Liver (tissue), 9 donors: ENCODE results near the gene OLFML2A. TPM values are rescaled to one million over a fixed set of nuclear protein-coding genes. Genes with fewer than 3 reads are reported as not detected.

Experiments used
- DNase-seq: peaks from one replicate; pipeline ENCODE4 v3.0.0-alpha.2; 2017; ENCODE audit warnings: low spot score
- H3K27ac ChIP-seq, 2 donors: one replicate each; pipeline ENCODE4 v1.7.0; 2013; ENCODE audit warnings: inconsistent platforms in 2 of 2, low read length in 2 of 2, control low read depth in 1 of 2, low read depth in 1 of 2, mild to moderate bottlenecking in 1 of 2
- H3K27me3 ChIP-seq, 4 donors: one replicate each; pipeline versions ENCODE4 v1.6.1 to v1.7.0; 2013; ENCODE audit warnings: low read length in 3 of 4, inconsistent platforms in 1 of 4, mild to moderate bottlenecking in 1 of 4, moderate library complexity in 1 of 4; ENCODE audit not compliant: control insufficient read depth in 4 of 4, insufficient read depth in 4 of 4
- H3K36me3 ChIP-seq, 4 donors: one replicate each; pipeline versions ENCODE4 v1.6.1 to v1.7.0; 2013; ENCODE audit warnings: low read length in 3 of 4, mild to moderate bottlenecking in 3 of 4, low read depth in 1 of 4, moderate library complexity in 1 of 4; ENCODE audit not compliant: control insufficient read depth in 4 of 4, insufficient read depth in 3 of 4
- H3K4me1 ChIP-seq, 4 donors: one replicate each; pipeline versions ENCODE4 v1.6.1 to v1.7.0; 2013; ENCODE audit warnings: low read length in 3 of 4, mild to moderate bottlenecking in 3 of 4, moderate library complexity in 1 of 4; ENCODE audit not compliant: control insufficient read depth in 4 of 4, insufficient read depth in 4 of 4
- H3K4me3 ChIP-seq, 3 donors: one replicate each; pipeline versions ENCODE4 v1.6.1 to v1.7.0; 2013; ENCODE audit warnings: low read length in 3 of 3, control low read depth in 1 of 3, low read depth in 1 of 3, mild to moderate bottlenecking in 1 of 3
- H3K9ac ChIP-seq, 2 donors: one replicate each; pipeline ENCODE4 v1.7.0; 2013; ENCODE audit warnings: low read length in 2 of 2, mild to moderate bottlenecking in 2 of 2, moderate library complexity in 2 of 2, control low read depth in 1 of 2, low read depth in 1 of 2
- H3K9me3 ChIP-seq, 4 donors: one replicate each; pipeline versions ENCODE4 v1.6.1 to v1.7.0; 2013; ENCODE audit warnings: low read length in 3 of 4; ENCODE audit not compliant: control insufficient read depth in 4 of 4
- ATF3 ChIP-seq: IDR thresholded peaks from 2 replicates; pipeline ENCODE4 v1.6.1; 2016; ENCODE audit warnings: antibody characterized with exemption
- CTCF ChIP-seq: fragments of 150-350 bp; IDR thresholded peaks from 2 replicates; pipeline ENCODE4 v1.5.1; 2017; ENCODE audit warnings: improper control_type of control experiment, low read depth, low read length; ENCODE audit not compliant: missing input control
- EGR1 ChIP-seq, 2 donors: IDR thresholded peaks; 2 replicates each; pipeline ENCODE4 v1.6.1; 2016 to 2018; ENCODE audit warnings: antibody characterized with exemption in 2 of 2, low read depth in 2 of 2
- FOXA1 ChIP-seq: IDR thresholded peaks from 2 replicates; pipeline ENCODE4 v1.6.1; 2016; ENCODE audit warnings: antibody characterized with exemption
- FOXA2 ChIP-seq: IDR thresholded peaks from 2 replicates; pipeline ENCODE4 v1.6.1; 2016; ENCODE audit warnings: antibody characterized with exemption
- GABPA ChIP-seq, 2 donors: IDR thresholded peaks in 1 of 2; conservative IDR thresholded peaks in 1 of 2; 2 replicates each; pipeline ENCODE4 v1.6.1; 2016; ENCODE audit warnings: antibody characterized with exemption in 2 of 2, mild to moderate bottlenecking in 1 of 2, moderate library complexity in 1 of 2
- HNF4A ChIP-seq, 2 donors: conservative IDR thresholded peaks; 2 replicates each; pipeline ENCODE4 v1.6.1; 2016; ENCODE audit warnings: antibody characterized with exemption in 2 of 2, mild to moderate bottlenecking in 2 of 2
- HNF4G ChIP-seq: IDR thresholded peaks from 2 replicates; pipeline ENCODE4 v1.6.1; 2016; ENCODE audit warnings: antibody characterized with exemption
- JUND ChIP-seq, 2 donors: IDR thresholded peaks; 2 replicates each; pipeline ENCODE4 v1.6.1; 2016; ENCODE audit warnings: antibody characterized with exemption in 2 of 2
- MAX ChIP-seq: IDR thresholded peaks from 2 replicates; pipeline ENCODE4 v1.6.1; 2016; ENCODE audit warnings: antibody characterized with exemption
- NR2F2 ChIP-seq: IDR thresholded peaks from 2 replicates; pipeline ENCODE4 v1.6.1; 2016; ENCODE audit warnings: antibody characterized with exemption
- RAD21 ChIP-seq, 2 donors: IDR thresholded peaks; 2 replicates each; pipeline ENCODE4 v1.6.1; 2016; ENCODE audit warnings: antibody characterized with exemption in 2 of 2, mild to moderate bottlenecking in 2 of 2
- REST ChIP-seq: IDR thresholded peaks from 2 replicates; pipeline ENCODE4 v1.6.1; 2016; ENCODE audit warnings: antibody characterized with exemption, mild to moderate bottlenecking
- RXRA ChIP-seq, 2 donors: IDR thresholded peaks; 2 replicates each; pipeline ENCODE4 v1.6.1; 2017 to 2018; ENCODE audit warnings: antibody characterized with exemption in 2 of 2, mild to moderate bottlenecking in 1 of 2
- SP1 ChIP-seq: IDR thresholded peaks from 2 replicates; pipeline ENCODE4 v1.6.1; 2018; ENCODE audit warnings: antibody characterized with exemption, mild to moderate bottlenecking
- TAF1 ChIP-seq: conservative IDR thresholded peaks from 2 replicates; pipeline ENCODE4 v1.6.1; 2016; ENCODE audit warnings: antibody characterized with exemption, mild to moderate bottlenecking
- YY1 ChIP-seq: IDR thresholded peaks from 2 replicates; pipeline ENCODE4 v1.6.1; 2016; ENCODE audit warnings: antibody characterized with exemption, mild to moderate bottlenecking
- ZBTB33 ChIP-seq: IDR thresholded peaks from 2 replicates; pipeline ENCODE4 v1.6.1; 2016; ENCODE audit warnings: antibody characterized with exemption
- WGBS: extraction: QIAGEN DNeasy Blood & Tissue Kit; methylation state at CpG from one replicate; pipeline ENCODE4 v1.1.7; 2013; 5-methylcytosine and 5-hydroxymethylcytosine counted together
- polyA plus RNA-seq, 2 donors: library from polyadenylated mRNA; stranded (reverse) in 1 of 2; unstranded in 1 of 2; fragments of 200-250 nt in 1 of 2; fragments of >200 nt in 1 of 2; fragmentation: Nextera tagmentation in 1 of 2; extraction: Ambion mirVana in 1 of 2; gene quantifications; one replicate each; pipeline versions ENCODE4 v1.2.1 to v1.2.3, GENCODE V29; 2013 to 2015
- total RNA-seq, 2 donors: library from RNA; depleted of rRNA; stranded (reverse); fragments of >200 nt; gene quantifications; one replicate each; pipeline ENCODE4 v1.2.3, GENCODE V29; 2014
- donor health status: healthy.
- donor health status: healthy.
- donor health status: healthy.
- donor health status: healthy.
- donor health status: healthy.

OLFML2A gene
- total and polyA plus RNA-seq, 4 donors = 0.15 to 1.1 (median 0.53) TPM

GRCh38 chr9:124801356-124801755, 24.4 kb downstream of the OLFML2A start (continued):
- TF ChIP-seq ATF3 = no peak

DNA sequence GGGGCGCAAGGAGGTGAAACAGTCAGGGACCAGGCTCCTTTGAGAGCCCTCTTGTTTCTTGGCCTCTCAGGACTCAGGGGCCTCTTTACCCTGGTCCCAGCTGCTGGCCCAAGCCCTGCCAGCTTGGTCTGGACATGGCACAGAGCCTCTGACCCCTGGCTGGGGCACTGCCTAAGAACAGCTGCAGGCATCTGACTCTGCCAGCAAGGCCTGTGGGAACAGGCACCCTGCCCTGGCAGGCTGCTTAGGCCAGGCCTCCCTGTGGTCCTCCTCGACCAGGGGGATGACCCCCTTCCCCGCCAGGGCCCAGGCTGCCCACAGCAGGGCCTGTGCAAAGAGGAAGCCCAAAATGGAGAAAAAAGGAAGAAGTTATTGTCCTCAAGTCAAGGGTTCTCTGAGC, 25.5 kb downstream of the OLFML2A start:
- H3K27ac ChIP-seq = no peak overlapping the region
- H3K27me3 ChIP-seq = no peaks in the 10 kb centered on the region
- DNase-seq = no peak
- 69% methylated on average over 3 of the region's 3 CpGs for WGBS
- H3K9me3 ChIP-seq = no peaks in the 10 kb centered on the region
- H3K4me1 ChIP-seq = no peaks in the 10 kb centered on the region
- H3K9ac ChIP-seq = no peak overlapping the region
- TF ChIP-seq JUND (IDR thresholded peaks at IDR 0.05) = no peak
- TF ChIP-seq HNF4A (conservative IDR thresholded peaks at IDR 0.05) = no peak
- no peak for TF ChIP-seq ZBTB33
- no peak for TF ChIP-seq RXRA (IDR thresholded peaks at IDR 0.05)
- TF ChIP-seq NR2F2 = no peak
- no peak for TF ChIP-seq SP1
- TF ChIP-seq CTCF = no peak
- no peak for TF ChIP-seq GABPA (IDR thresholded peaks at IDR 0.05 in 1 of 2, conservative IDR thresholded peaks at IDR 0.05 in 1 of 2)
- no peak for TF ChIP-seq EGR1 (IDR thresholded peaks at IDR 0.05; ENCODE audit: low read depth in 2 of 2)
- no peak for TF ChIP-seq FOXA2
- TF ChIP-seq REST = no peak
- no peak for TF ChIP-seq MAX
- no peak for TF ChIP-seq YY1
- no peak for TF ChIP-seq TAF1
- TF ChIP-seq FOXA1 = no peak
- TF ChIP-seq HNF4G = no peak
- no peak for TF ChIP-seq ATF3
- no peak for TF ChIP-seq RAD21 (IDR thresholded peaks at IDR 0.05)
- H3K36me3 ChIP-seq = no peaks in the 10 kb centered on the region
- H3K4me3 ChIP-seq = no peak overlapping the region
